GM21528 (cell line): Measurements from ENCODE around the gene VAMP4.

ENCODE experiments used
- ATAC-seq: cut with Tn5 transposase; IDR thresholded peaks from one replicate; pipeline ENCODE4 v1.9.1; 2021; ENCODE audit warnings: mild to moderate bottlenecking, moderate library complexity; ENCODE audit not compliant: unreplicated experiment, low FRiP score

Gene VAMP4

GRCh38 chr1:171654201-171654941 is 87.5 kb downstream of the VAMP4 start:
- no peak for ATAC-seq

- no peak for ATAC-seq
Measured at GRCh38 chr1:171653796-171654195, 88.1 kb downstream of the VAMP4 start.

- no peak for ATAC-seq
Measured at GRCh38 chr1:171652234-171652822, 89.5 kb downstream of the VAMP4 start, which contains the start of gene MYOC. MYOC (minus strand) TSS chr1:171652688; CDS start chr1:171652611, 77 bp downstream.
